OCI-LY7 (cell line): ENCODE results near the gene OPHN1.

Experiments
- CTCF ChIP-seq: fragments of 200-600 bp; sonication (generic); conservative IDR thresholded peaks from 2 replicates; pipeline ENCODE4 v1.5.1; 2014; ENCODE audit warnings: mild to moderate bottlenecking, antibody characterized with exemption, low read length, moderate library complexity, mixed read lengths
- EZH2phosphoT487 ChIP-seq: fragments of 200-600 bp; sonication (generic); IDR thresholded peaks from 2 replicates; pipeline ENCODE4 v1.6.1; 2018; ENCODE audit warnings: low read depth, borderline replicate concordance, mild to moderate bottlenecking, mixed run types, antibody characterized with exemption, low read length, moderate library complexity, mixed read lengths

DNA sequence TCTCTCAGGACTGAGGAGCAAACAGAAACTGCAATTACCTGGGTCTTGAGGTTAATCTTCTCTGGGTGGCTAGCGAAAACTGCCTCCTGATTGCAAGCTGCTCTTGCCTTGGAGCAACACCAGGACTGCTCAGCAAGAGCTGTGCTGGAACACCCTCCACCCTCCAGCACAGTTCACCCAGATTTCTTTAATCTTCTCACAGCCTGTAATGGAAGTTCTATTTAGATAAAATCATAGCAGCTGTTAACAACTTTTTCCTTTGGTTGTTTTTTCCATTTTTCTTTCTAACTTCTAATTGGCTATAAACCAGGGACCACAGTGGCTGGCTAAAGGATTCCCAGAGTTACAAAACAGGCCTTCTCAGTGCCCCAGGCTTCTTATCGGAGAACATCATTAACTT is 36.3 kb downstream of the OPHN1 start:
- TF ChIP-seq CTCF (no peak), EZH2phosphoT487 (no peak)
